K562 (cell line): ENCODE data around the gene SLC26A2. TPM values are rescaled to one million over a fixed set of nuclear protein-coding genes. Genes with fewer than 3 reads are reported as not detected.

Experiments
- ATAC-seq: fragments of 200-7000 bp; cut with Tn5 transposase; 3 replicates; pipeline ENCODE4 v1.9.1; 2020; ENCODE audit warnings: moderate library complexity
- BruUV-seq: library from RNA; stranded (reverse); fragments of 400-500 nt; replicated peaks from 2 replicates; lab custom pipeline; 2021; lab: Mats Ljungman, UMichigan
- CTCF ChIA-PET: fragments of 300-600 bp; formaldehyde crosslinking; extraction: SDS; loops from one replicate; lab custom pipeline; 2021; ENCODE audit warnings: low intra/inter-chr PET ratio; lab: Yijun Ruan, JAX
- POLR2A ChIA-PET: fragments of 300-600, 350-650 bp; sonication (Branson Sonifier 250); formaldehyde crosslinking; extraction: SDS; loops from one replicate; lab custom pipeline; 2021; ENCODE audit warnings: antibody characterized with exemption, inconsistent platforms; lab: Yijun Ruan, JAX
- DNase-seq, 4 experiments: peaks; one replicate each; pipeline versions ENCODE4 v3.0.0 to v3.0.0-alpha.2; 2011 to 2018; ENCODE audit warnings: low spot score in 3 of 4, mixed read lengths in 3 of 4; ENCODE audit errors: extremely low read depth in 1 of 4
- FAIRE-seq: peaks from 2 replicates; lab custom pipeline; 2011; peaks lifted over from hg19 to GRCh38; lab: Jason Lieb, UNC
- H2AFZ ChIP-seq: 2 replicates; pipeline ENCODE4 v1.6.0; 2011; ENCODE audit warnings: low read depth, low read length, control low read depth, inconsistent platforms
- H3K27ac ChIP-seq: fragments of 200-600 bp; 3 replicates; pipeline ENCODE4 v1.8.0; 2011; ENCODE audit warnings: low read depth, mild to moderate bottlenecking, control low read depth, inconsistent platforms, low read length, moderate library complexity, mixed read lengths; ENCODE audit errors: extremely low read depth
- H3K27me3 ChIP-seq, 2 experiments: fragments of 300-600 bp in 1 of 2; 2 replicates in 1 of 2; 3 replicates in 1 of 2; pipeline versions ENCODE4 v1.6.0 to v1.8.0; 2011; ENCODE audit warnings: inconsistent platforms in 2 of 2, low read length in 2 of 2, mild to moderate bottlenecking in 1 of 2, mixed read lengths in 1 of 2, moderate library complexity in 1 of 2; ENCODE audit not compliant: control insufficient read depth in 2 of 2, insufficient read depth in 2 of 2
- H3K36me3 ChIP-seq: fragments of 300-600 bp; 3 replicates; pipeline ENCODE4 v1.8.0; 2011; ENCODE audit warnings: mild to moderate bottlenecking, low read length, inconsistent platforms; ENCODE audit not compliant: control insufficient read depth, insufficient read depth
- H3K4me1 ChIP-seq, 2 experiments: fragments of 200-600 bp in 1 of 2; replicated peaks in 1 of 2; 2 replicates in 1 of 2; 3 replicates in 1 of 2; pipeline versions ENCODE4 v1.5.1 to v1.8.0; 2011; ENCODE audit warnings: inconsistent platforms in 2 of 2, low read length in 2 of 2, mild to moderate bottlenecking in 1 of 2, mixed read lengths in 1 of 2, moderate library complexity in 1 of 2; ENCODE audit not compliant: control insufficient read depth in 2 of 2, insufficient read depth in 2 of 2
- H3K4me2 ChIP-seq: 2 replicates; pipeline ENCODE4 v1.6.1; 2011; ENCODE audit warnings: low read length, control low read depth, inconsistent platforms, mixed read lengths; ENCODE audit not compliant: insufficient read depth
- H3K4me3 ChIP-seq: fragments of 200-600 bp; sonication (generic), shearing (Covaris generic); 2 replicates; pipeline ENCODE4 v1.5.1; 2016; ENCODE audit warnings: control low read depth, inconsistent platforms
- H3K79me2 ChIP-seq: fragments of 200-600 bp; 3 replicates; pipeline ENCODE4 v1.8.0; 2011; ENCODE audit warnings: low read length, inconsistent platforms; ENCODE audit not compliant: control insufficient read depth, insufficient read depth
- H3K9ac ChIP-seq, 2 experiments: 2 replicates each; pipeline versions ENCODE4 v1.6.0 to v1.6.1; 2011; ENCODE audit warnings: low read depth in 2 of 2, low read length in 2 of 2, control low read depth in 1 of 2, inconsistent platforms in 1 of 2, mild to moderate bottlenecking in 1 of 2, mixed read lengths in 1 of 2; ENCODE audit not compliant: insufficient read depth in 1 of 2
- H3K9me1 ChIP-seq: one replicate; pipeline ENCODE4 v1.6.0; 2011; ENCODE audit warnings: inconsistent platforms, mild to moderate bottlenecking, low read length, moderate library complexity; ENCODE audit not compliant: control insufficient read depth, insufficient read depth
- H3K9me3 ChIP-seq: replicated peaks from 2 replicates; pipeline ENCODE4 v1.5.1; 2011; ENCODE audit warnings: low read depth, low read length, inconsistent platforms; ENCODE audit not compliant: control insufficient read depth, insufficient read depth
- H4K20me1 ChIP-seq: replicated peaks from 2 replicates; pipeline ENCODE4 v1.6.1; 2011; ENCODE audit warnings: low read length, inconsistent platforms, mixed read lengths; ENCODE audit not compliant: control insufficient read depth, insufficient read depth
- C11orf30 ChIP-seq: fragments of 450-650 bp; IDR thresholded peaks from 2 replicates; pipeline ENCODE4 v1.6.1; 2016; ENCODE audit warnings: low read depth, mild to moderate bottlenecking
- CTCF ChIP-seq, 3 experiments: IDR thresholded peaks in 2 of 3; conservative IDR thresholded peaks in 1 of 3; 2 replicates each; pipeline ENCODE4 v1.5.1; 2011 to 2012; ENCODE audit warnings: low read length in 3 of 3, mild to moderate bottlenecking in 3 of 3, control low read depth in 2 of 3, improper control_type of control experiment in 1 of 3, inconsistent platforms in 1 of 3, low read depth in 1 of 3, mixed read lengths in 1 of 3, moderate library complexity in 1 of 3; ENCODE audit not compliant: insufficient read depth in 2 of 3
- DEAF1 ChIP-seq: fragments of 450-650 bp; formaldehyde crosslinking; IDR thresholded peaks from 2 replicates; pipeline ENCODE4 v1.4.0; 2020; ENCODE audit warnings: mild to moderate bottlenecking, moderate library complexity
- GABPB2 ChIP-seq: fragments of 250-450 bp; sonication (Bioruptor Pico); conservative IDR thresholded peaks from 2 replicates; pipeline ENCODE4 v1.5.1; 2021; ENCODE audit warnings: mild to moderate bottlenecking
- HNRNPK ChIP-seq: fragments of 200-400 bp; formaldehyde crosslinking; IDR thresholded peaks from one replicate; pipeline ENCODE4 v1.6.1; 2018; ENCODE audit warnings: mild to moderate bottlenecking, low read depth, low read length; ENCODE audit not compliant: poor library complexity, severe bottlenecking
- KAT7 ChIP-seq: sonication (generic); formaldehyde crosslinking; IDR thresholded peaks from 2 replicates; pipeline ENCODE4 v1.8.0; 2022; ENCODE audit warnings: missing genetic modification reagents, mild to moderate bottlenecking, borderline replicate concordance
- RB1 ChIP-seq: fragments of 450-650 bp; IDR thresholded peaks from 2 replicates; pipeline ENCODE4 v1.6.1; 2017; ENCODE audit warnings: low read depth, mild to moderate bottlenecking
- SMC3 ChIP-seq: conservative IDR thresholded peaks from 2 replicates; pipeline ENCODE4 v1.6.1; 2011; ENCODE audit warnings: low read depth, low read length, improper control_type of control experiment; ENCODE audit not compliant: insufficient read depth
- YY1 ChIP-seq, 3 experiments: IDR thresholded peaks; 2 replicates each; pipeline ENCODE4 v1.6.1; 2011; ENCODE audit warnings: low read length in 2 of 3, mild to moderate bottlenecking in 2 of 3, moderate library complexity in 2 of 3, borderline replicate concordance in 1 of 3, control low read depth in 1 of 3, low read depth in 1 of 3; ENCODE audit not compliant: insufficient read depth in 3 of 3, insufficient replicate concordance in 2 of 3, control insufficient read depth in 1 of 3, insufficient read length in 1 of 3; ENCODE audit errors: extremely low read depth in 1 of 3
- WGBS: fragments of 100-300 bp; shearing (Covaris generic); methylation state at CpG from one replicate; pipeline ENCODE4 v1.1.6; 2016; ENCODE audit warnings: low coverage, mixed read lengths; ENCODE audit not compliant: insufficient coverage; ENCODE audit errors: missing lambda C conversion rate; 5-methylcytosine and 5-hydroxymethylcytosine counted together
- in situ Hi-C: fragments of 300-500 bp; cut with MboI; formaldehyde crosslinking; loops from 4 replicates; pipeline ENCODE4 v1.15.0; 2018; ENCODE audit warnings: inconsistent platforms, mixed read lengths
- intact Hi-C: fragments of 100-400 bp; cut with micrococcal nuclease; formaldehyde crosslinking; loops from 2 replicates; pipeline ENCODE4 v1.14.2; 2022
- polyA plus RNA-seq, 8 experiments: library from polyadenylated mRNA; depleted of rRNA in 4 of 8; stranded (reverse) in 5 of 8; unstranded in 3 of 8; fragments of >200 nt; fragmentation: Nextera tagmentation in 2 of 8; fragmentation: Illumina TruSeq in 1 of 8; extraction: Ambion mirVana in 2 of 8; extraction: Trizol in 1 of 8; gene quantifications; 2 replicates each; pipeline versions ENCODE4 v1.2.1 to v1.2.3, GENCODE V29; 2011 to 2014; ENCODE audit warnings: inconsistent platforms in 1 of 8, missing spikeins in 1 of 8
- total RNA-seq, 7 experiments: library from RNA; depleted of rRNA in 6 of 7; stranded (reverse); fragments of >200 nt in 6 of 7; fragmentation: Illumina TruSeq in 2 of 7; extraction: Trizol in 2 of 7; gene quantifications; 2 replicates each; pipeline versions ENCODE4 v1.2.1 to v1.2.3, GENCODE V29; 2011 to 2021; ENCODE audit warnings: low replicate concordance in 1 of 7
- TF ChIP-seq, protein P1 (sequence below): fragments of 250-450 bp; sonication (Bioruptor Pico); IDR thresholded peaks from 2 replicates; pipeline ENCODE4 v1.4.0; 2020; ENCODE audit warnings: mild to moderate bottlenecking
- TF ChIP-seq, protein P2 (sequence below): fragments of 200-400 bp; formaldehyde crosslinking; IDR thresholded peaks from 2 replicates; pipeline ENCODE4 v1.6.1; 2017; ENCODE audit warnings: mild to moderate bottlenecking, low read depth, low read length, moderate library complexity

The SLC26A2 gene
- total and polyA plus RNA-seq, 9 of the 15 experiments (the other 6 are each of a cell fraction or from before 2014, with no cell fraction given), result 1.1 to 6.3 (median 3.6) TPM

DNA sequence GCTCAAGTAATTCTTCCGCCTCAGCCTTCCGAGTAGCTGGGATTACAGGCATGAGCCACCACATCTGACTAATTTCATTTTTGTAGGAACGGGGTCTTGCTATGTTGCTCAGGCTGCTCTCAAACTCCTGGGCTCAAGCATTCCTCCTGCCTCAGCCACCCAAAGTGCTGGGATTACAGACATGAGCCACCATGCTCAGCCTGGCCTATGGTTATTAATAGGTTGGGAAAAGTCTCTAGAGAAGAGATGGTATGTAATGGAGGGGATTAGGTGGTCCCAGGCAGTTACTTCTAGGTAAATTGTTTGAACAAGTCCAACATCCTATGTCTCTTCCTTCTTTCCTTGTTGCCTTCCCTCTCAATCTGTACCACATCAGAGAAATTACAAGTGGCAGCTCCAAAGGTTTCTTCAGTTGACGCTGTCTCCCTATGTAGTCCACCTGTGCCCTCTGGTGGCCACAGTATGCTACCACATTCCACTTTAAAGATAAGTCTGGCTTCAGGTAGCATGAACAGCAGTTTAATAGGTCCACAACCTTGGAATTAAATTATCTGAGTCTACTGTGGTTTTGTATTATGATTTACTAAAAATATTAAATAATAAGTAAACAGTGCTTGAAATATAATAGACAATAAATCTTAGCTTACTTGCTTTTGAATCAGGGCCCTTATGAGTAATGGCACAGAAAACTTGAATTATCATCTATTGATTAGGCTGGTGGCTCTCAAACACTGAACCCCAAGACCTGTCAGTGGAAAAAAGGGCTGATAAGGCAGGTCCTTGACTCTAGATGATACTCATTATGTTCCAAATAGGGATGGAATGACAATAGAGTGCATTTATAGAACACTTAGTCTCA, 30.2 kb downstream of the SLC26A2 start:
- ChIA-PET POLR2A (interaction anchor here (0.6 to 1.3 kb wide), 9 partner anchors 8 to 339 kb away, joined by 3 to 4 read pairs (median 3); partner anchors contain the start of genes HMGXB3 and TIGD6), CTCF (interaction anchor here (0.6 to 5.1 kb wide), 10 partner anchors 15 to 335 kb away, joined by 3 to 102 read pairs (median 4); no protein-coding TSS in a partner anchor)
- Histone ChIP-seq H3K9me1 (no peaks in the 10 kb centered on the region), H3K4me2 (no peak overlapping the region), H3K4me3 (no peak overlapping the region), H2AFZ (no peak overlapping the region), H3K27me3 (no peaks in the 10 kb centered on the region), H3K36me3 (peaks cover 6% of the 10 kb centered on the region; the same call in 1 of the 3 replicates), H3K79me2 (no peaks in the 10 kb centered on the region), H3K9me3 (no peaks in the 10 kb centered on the region), H3K4me1 (no peaks in the 10 kb centered on the region; a peak in 2 of 5 replicates), H4K20me1 (no peaks in the 10 kb centered on the region), H3K9ac (no peak overlapping the region), H3K27ac (no peak overlapping the region)
- DNase-seq (peak; percentile 69 to 83 (median 73)), ATAC-seq (peak; percentile 92), FAIRE-seq (peak; percentile 88)
- BruUV-seq, result no TSS peak
- in situ Hi-C loops, result no loop called here
- intact Hi-C loops, result loop anchor here (1.0 to 5.0 kb wide), 5 partner anchors 28 to 353 kb away; no protein-coding TSS in a partner anchor
- 55% methylated on average over 4 of the region's 4 CpGs for WGBS
- no peak for TF ChIP-seq YY1 (IDR thresholded peaks at IDR 0.05; ENCODE audit: borderline replicate concordance in 1 of 3, control insufficient read depth in 1 of 3, extremely low read depth in 1 of 3, insufficient read depth in 3 of 3, insufficient read length in 1 of 3, insufficient replicate concordance in 2 of 3, low read depth in 1 of 3, low read length in 2 of 3)
- TF ChIP-seq, protein P1, sequence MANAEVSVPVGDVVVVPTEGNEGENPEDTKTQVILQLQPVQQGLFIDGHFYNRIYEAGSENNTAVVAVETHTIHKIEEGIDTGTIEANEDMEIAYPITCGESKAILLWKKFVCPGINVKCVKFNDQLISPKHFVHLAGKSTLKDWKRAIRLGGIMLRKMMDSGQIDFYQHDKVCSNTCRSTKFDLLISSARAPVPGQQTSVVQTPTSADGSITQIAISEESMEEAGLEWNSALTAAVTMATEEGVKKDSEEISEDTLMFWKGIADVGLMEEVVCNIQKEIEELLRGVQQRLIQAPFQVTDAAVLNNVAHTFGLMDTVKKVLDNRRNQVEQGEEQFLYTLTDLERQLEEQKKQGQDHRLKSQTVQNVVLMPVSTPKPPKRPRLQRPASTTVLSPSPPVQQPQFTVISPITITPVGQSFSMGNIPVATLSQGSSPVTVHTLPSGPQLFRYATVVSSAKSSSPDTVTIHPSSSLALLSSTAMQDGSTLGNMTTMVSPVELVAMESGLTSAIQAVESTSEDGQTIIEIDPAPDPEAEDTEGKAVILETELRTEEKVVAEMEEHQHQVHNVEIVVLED (CRISPR knock-in tag), result no peak
- TF ChIP-seq C11orf30, result no peak
- TF ChIP-seq DEAF1 (CRISPR knock-in tag), result peak; percentile 93
- no peak for TF ChIP-seq HNRNPK
- TF ChIP-seq CTCF (IDR thresholded peaks at IDR 0.05 in 2 of 3, conservative IDR thresholded peaks at IDR 0.05 in 1 of 3; ENCODE audit: insufficient read depth in 2 of 3, low read depth in 1 of 3, low read length in 3 of 3), result peak; percentile 87 to 97 (median 91)
- TF ChIP-seq RB1, result peak; percentile 49; the same call in 1 of the 2 replicates
- TF ChIP-seq KAT7 (CRISPR knock-in tag), result 0 out of 2 replicates have a peak, but pooled peaks have one; percentile 47
- peak; percentile 95 for TF ChIP-seq SMC3
- TF ChIP-seq, protein P2, sequence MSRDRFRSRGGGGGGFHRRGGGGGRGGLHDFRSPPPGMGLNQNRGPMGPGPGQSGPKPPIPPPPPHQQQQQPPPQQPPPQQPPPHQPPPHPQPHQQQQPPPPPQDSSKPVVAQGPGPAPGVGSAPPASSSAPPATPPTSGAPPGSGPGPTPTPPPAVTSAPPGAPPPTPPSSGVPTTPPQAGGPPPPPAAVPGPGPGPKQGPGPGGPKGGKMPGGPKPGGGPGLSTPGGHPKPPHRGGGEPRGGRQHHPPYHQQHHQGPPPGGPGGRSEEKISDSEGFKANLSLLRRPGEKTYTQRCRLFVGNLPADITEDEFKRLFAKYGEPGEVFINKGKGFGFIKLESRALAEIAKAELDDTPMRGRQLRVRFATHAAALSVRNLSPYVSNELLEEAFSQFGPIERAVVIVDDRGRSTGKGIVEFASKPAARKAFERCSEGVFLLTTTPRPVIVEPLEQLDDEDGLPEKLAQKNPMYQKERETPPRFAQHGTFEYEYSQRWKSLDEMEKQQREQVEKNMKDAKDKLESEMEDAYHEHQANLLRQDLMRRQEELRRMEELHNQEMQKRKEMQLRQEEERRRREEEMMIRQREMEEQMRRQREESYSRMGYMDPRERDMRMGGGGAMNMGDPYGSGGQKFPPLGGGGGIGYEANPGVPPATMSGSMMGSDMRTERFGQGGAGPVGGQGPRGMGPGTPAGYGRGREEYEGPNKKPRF, result no peak
- no peak for TF ChIP-seq GABPB2
